Measurements from ENCODE around the gene DNA2. TPM values are rescaled to one million over a fixed set of nuclear protein-coding genes. Genes with fewer than 3 reads are reported as not detected.
A peak's percentile ranks its signal among the peaks of the same experiment; 100 is the strongest.

The DNA2 gene
- total and polyA plus RNA-seq, 2 donors (not counting 1 experiment from before 2014, with no cell fraction given) = 2.6 to 6.4 TPM

- TF ChIP-seq CTCF (conservative IDR thresholded peaks at IDR 0.05 in 1 of 2, IDR thresholded peaks at IDR 0.05 in 1 of 2; ENCODE audit: low read depth in 1 of 2, low read length in 2 of 2) = no peak
- no peak for TF ChIP-seq EZH2 (IDR thresholded peaks at IDR 0.05; ENCODE audit: low read length, missing control alignments)
- H3K4me2 ChIP-seq (ENCODE audit: extremely low read depth, insufficient read depth, low read length) = no peak overlapping the region
- H3K27me3 ChIP-seq (ENCODE audit: control insufficient read depth, insufficient read depth, low read length) = no peaks in the 10 kb centered on the region
- peaks cover 3% of the 10 kb centered on the region for H4K20me1 ChIP-seq (ENCODE audit: control insufficient read depth, extremely low read depth, insufficient read depth, low read length)
- H3K9me3 ChIP-seq (ENCODE audit: control insufficient read depth, insufficient read depth, low read depth, low read length) = no peaks in the 10 kb centered on the region
- no peak for DNase-seq (ENCODE audit: low read depth in 2 of 2)
- H3K79me2 ChIP-seq (ENCODE audit: control insufficient read depth, insufficient read depth, low read length) = peaks cover 29% of the 10 kb centered on the region
- H3K36me3 ChIP-seq (ENCODE audit: control insufficient read depth, insufficient read depth, low read length) = no peaks in the 10 kb centered on the region
- no peak overlapping the region for H2AFZ ChIP-seq (ENCODE audit: low read length)
- H3K27ac ChIP-seq (ENCODE audit: insufficient read depth, low read length) = no peak overlapping the region
- H3K4me1 ChIP-seq (ENCODE audit: control insufficient read depth, extremely low read depth, insufficient read depth, low read length) = no peaks in the 10 kb centered on the region
- H3K4me3 ChIP-seq (replicated peaks in 1 of 4; ENCODE audit: control extremely low read depth in 1 of 4, insufficient read depth in 1 of 4, low read depth in 3 of 4, low read length in 4 of 4) = no peak overlapping the region
- no peak overlapping the region for H3K9ac ChIP-seq (ENCODE audit: insufficient read depth, low read length)
These were observed 62.8 kb downstream of the DNA2 start for GRCh38 chr10:68408898-68409518.

GRCh38 chr10:68406815-68407548 lies 64.8 kb downstream of the DNA2 start, which contains the start of gene RUFY2:
RUFY2 (minus strand) TSS chr10:68407277; CDS start chr10:68407189, 88 bp downstream.
- H3K9me3 ChIP-seq (ENCODE audit: control insufficient read depth, insufficient read depth, low read depth, low read length) = no peaks in the 10 kb centered on the region
- H2AFZ ChIP-seq (ENCODE audit: low read length) = peak within 1 kb of the TSS; percentile 90
- peak within 1 kb of the TSS; percentile 83 for H3K4me2 ChIP-seq (ENCODE audit: extremely low read depth, insufficient read depth, low read length)
- H4K20me1 ChIP-seq (ENCODE audit: control insufficient read depth, extremely low read depth, insufficient read depth, low read length) = peaks cover 3% of the 10 kb centered on the region
- peaks cover 41% of the 10 kb centered on the region for H3K79me2 ChIP-seq (ENCODE audit: control insufficient read depth, insufficient read depth, low read length)
- no peaks in the 10 kb centered on the region for H3K27me3 ChIP-seq (ENCODE audit: control insufficient read depth, insufficient read depth, low read length)
- TF ChIP-seq EZH2 (IDR thresholded peaks at IDR 0.05; ENCODE audit: low read length, missing control alignments) (no peak), CTCF (conservative IDR thresholded peaks at IDR 0.05 in 1 of 2, IDR thresholded peaks at IDR 0.05 in 1 of 2; ENCODE audit: low read depth in 1 of 2, low read length in 2 of 2) (peak; percentile 17 to 28)
- peak within 1 kb of the TSS; percentile 84 to 95 (median 88) for H3K4me3 ChIP-seq (replicated peaks in 1 of 4; ENCODE audit: control extremely low read depth in 1 of 4, insufficient read depth in 1 of 4, low read depth in 3 of 4, low read length in 4 of 4)
- peak; percentile 75 for DNase-seq (ENCODE audit: low read depth in 2 of 2)
- peak within 1 kb of the TSS; percentile 99 for H3K9ac ChIP-seq (ENCODE audit: insufficient read depth, low read length)
- H3K36me3 ChIP-seq (ENCODE audit: control insufficient read depth, insufficient read depth, low read length) = no peaks in the 10 kb centered on the region
- peak within 1 kb of the TSS; percentile 96 for H3K27ac ChIP-seq (ENCODE audit: insufficient read depth, low read length)
- no peaks in the 10 kb centered on the region for H3K4me1 ChIP-seq (ENCODE audit: control insufficient read depth, extremely low read depth, insufficient read depth, low read length)

GRCh38 chr10:68406111-68406814 lies 65.5 kb downstream of the DNA2 start:
- Histone ChIP-seq H3K4me1 (ENCODE audit: control insufficient read depth, extremely low read depth, insufficient read depth, low read length) (no peaks in the 10 kb centered on the region), H3K4me3 (replicated peaks in 1 of 4; ENCODE audit: control extremely low read depth in 1 of 4, insufficient read depth in 1 of 4, low read depth in 3 of 4, low read length in 4 of 4) (peak overlapping the region; percentile 84 to 95 (median 88)), H3K79me2 (ENCODE audit: control insufficient read depth, insufficient read depth, low read length) (peaks cover 41% of the 10 kb centered on the region), H2AFZ (ENCODE audit: low read length) (peak overlapping the region; percentile 26), H3K36me3 (ENCODE audit: control insufficient read depth, insufficient read depth, low read length) (no peaks in the 10 kb centered on the region), H3K4me2 (ENCODE audit: extremely low read depth, insufficient read depth, low read length) (peak overlapping the region; percentile 83), H3K9ac (ENCODE audit: insufficient read depth, low read length) (peak overlapping the region; percentile 99), H3K9me3 (ENCODE audit: control insufficient read depth, insufficient read depth, low read depth, low read length) (no peaks in the 10 kb centered on the region), H3K27me3 (ENCODE audit: control insufficient read depth, insufficient read depth, low read length) (no peaks in the 10 kb centered on the region), H4K20me1 (ENCODE audit: control insufficient read depth, extremely low read depth, insufficient read depth, low read length) (peaks cover 3% of the 10 kb centered on the region), H3K27ac (ENCODE audit: insufficient read depth, low read length) (peak overlapping the region; percentile 96)
- DNase-seq (ENCODE audit: low read depth in 2 of 2) = peak; percentile 50 to 66
- TF ChIP-seq CTCF (conservative IDR thresholded peaks at IDR 0.05 in 1 of 2, IDR thresholded peaks at IDR 0.05 in 1 of 2; ENCODE audit: low read depth in 1 of 2, low read length in 2 of 2) (no peak), EZH2 (IDR thresholded peaks at IDR 0.05; ENCODE audit: low read length, missing control alignments) (no peak)

All from fibroblast of lung (primary cell).